Endothelial cell of umbilical vein (primary cell): Measurements from ENCODE around the gene SERPINA9.

Experiments
- CTCF ChIP-seq, 2 donors: IDR thresholded peaks; 1 replicate in 1 of 2; 2 replicates in 1 of 2; pipeline ENCODE4 v1.5.1; 2011; ENCODE audit warnings: low read length in 2 of 2, mild to moderate bottlenecking in 2 of 2, moderate library complexity in 2 of 2, control low read depth in 1 of 2, inconsistent platforms in 1 of 2, low read depth in 1 of 2; ENCODE audit not compliant: insufficient read depth in 1 of 2; ENCODE audit errors: extremely low read depth in 1 of 2
- EZH2 ChIP-seq: IDR thresholded peaks from 2 replicates; pipeline ENCODE4 v1.6.1; 2012; ENCODE audit warnings: borderline replicate concordance, low read depth, mild to moderate bottlenecking, moderate library complexity, low read length, inconsistent platforms; ENCODE audit not compliant: severe bottlenecking
- POLR2A ChIP-seq: IDR thresholded peaks from 2 replicates; pipeline ENCODE4 v1.6.1; 2012; ENCODE audit warnings: low read depth, mild to moderate bottlenecking, control low read depth, low read length
- POLR2AphosphoS5 ChIP-seq: IDR thresholded peaks from 2 replicates; pipeline ENCODE4 v1.6.1; 2012; ENCODE audit warnings: low read depth, mild to moderate bottlenecking, control low read depth, low read length, moderate library complexity; ENCODE audit not compliant: insufficient read depth

GRCh38 chr14:94462219-94462551, 13.8 kb downstream of the SERPINA9 start:
- TF ChIP-seq CTCF (IDR thresholded peaks at IDR 0.05; ENCODE audit: extremely low read depth in 1 of 2, insufficient read depth in 1 of 2, low read depth in 1 of 2, low read length in 2 of 2) = no peak
- TF ChIP-seq POLR2AphosphoS5 = no peak
- TF ChIP-seq POLR2A = no peak
- no peak for TF ChIP-seq EZH2
